HepG2 (cell line): ENCODE measurements around the gene TCEA3. TPM values are rescaled to one million over a fixed set of nuclear protein-coding genes. Genes with fewer than 3 reads are reported as not detected.

Experiments
- ATAC-seq: fragments of 200-7000 bp; cut with Tn5 transposase; 3 replicates; pipeline ENCODE4 v1.9.1; 2020; ENCODE audit warnings: mild to moderate bottlenecking, moderate library complexity
- BruUV-seq: library from RNA; stranded (reverse); fragments of 400-500 nt; replicated peaks from 2 replicates; lab custom pipeline; 2021; lab: Mats Ljungman, UMichigan
- CTCF ChIA-PET: fragments of 300-600 bp; formaldehyde crosslinking; extraction: SDS; loops from one replicate; lab custom pipeline; 2021; ENCODE audit warnings: low total read pairs, inconsistent platforms, low intra/inter-chr PET ratio; lab: Yijun Ruan, JAX
- POLR2A ChIA-PET: fragments of 350-600 bp; sonication (Branson Sonifier 250); formaldehyde crosslinking; loops from one replicate; lab custom pipeline; 2020; ENCODE audit warnings: antibody characterized with exemption, inconsistent platforms; lab: Yijun Ruan, JAX
- DNase-seq: peaks from one replicate; pipeline ENCODE4 v3.0.0-alpha.2; 2015; ENCODE audit warnings: low spot score
- FAIRE-seq: peaks from 3 replicates; lab custom pipeline; 2011; peaks lifted over from hg19 to GRCh38; lab: Jason Lieb, UNC
- H2AFZ ChIP-seq: one replicate; pipeline ENCODE4 v1.6.1; 2011; ENCODE audit warnings: low read length, inconsistent platforms
- H3K27ac ChIP-seq: fragments of 300-600 bp; 3 replicates; pipeline ENCODE4 v1.8.0; 2011; ENCODE audit warnings: mixed run types, mild to moderate bottlenecking, mixed read lengths, low read length, inconsistent platforms; ENCODE audit not compliant: insufficient read depth; ENCODE audit errors: extremely low read length
- H3K27me3 ChIP-seq, 2 experiments: fragments of 200-600 bp in 1 of 2; 2 replicates in 1 of 2; 3 replicates in 1 of 2; pipeline versions ENCODE4 v1.6.0 to v1.8.0; 2011; ENCODE audit warnings: low read length in 2 of 2, mild to moderate bottlenecking in 2 of 2, moderate library complexity in 2 of 2, inconsistent platforms in 1 of 2; ENCODE audit not compliant: insufficient read depth in 2 of 2, control insufficient read depth in 1 of 2
- H3K36me3 ChIP-seq, 2 experiments: fragments of 200-600 bp in 1 of 2; replicated peaks in 1 of 2; 2 replicates in 1 of 2; 3 replicates in 1 of 2; pipeline versions ENCODE4 v1.5.1 to v1.8.0; 2011; ENCODE audit warnings: low read length in 2 of 2, inconsistent platforms in 1 of 2; ENCODE audit not compliant: insufficient read depth in 2 of 2, control insufficient read depth in 1 of 2
- H3K4me1 ChIP-seq: 2 replicates; pipeline ENCODE4 v1.5.1; 2012; ENCODE audit warnings: low read length, inconsistent platforms; ENCODE audit not compliant: insufficient read depth
- H3K4me2 ChIP-seq: 2 replicates; pipeline ENCODE4 v1.6.0; 2011; ENCODE audit warnings: low read depth, low read length, inconsistent platforms
- H3K4me3 ChIP-seq, 3 experiments: fragments of 200-600 bp in 1 of 3; sonication (generic), shearing (Covaris generic) in 1 of 3; replicated peaks in 1 of 3; 2 replicates each; pipeline ENCODE4 v1.5.1; 2011 to 2016; ENCODE audit warnings: low read length in 3 of 3, inconsistent platforms in 2 of 3, low read depth in 2 of 3, mild to moderate bottlenecking in 2 of 3, control low read depth in 1 of 3, mixed read lengths in 1 of 3; ENCODE audit not compliant: insufficient read depth in 1 of 3
- H3K79me2 ChIP-seq: one replicate; pipeline ENCODE4 v1.6.1; 2011; ENCODE audit warnings: low read length, inconsistent platforms; ENCODE audit not compliant: insufficient read depth
- H3K9ac ChIP-seq: 2 replicates; pipeline ENCODE4 v1.6.0; 2011; ENCODE audit warnings: mild to moderate bottlenecking, low read depth, low read length, inconsistent platforms; ENCODE audit not compliant: insufficient read depth
- H3K9me3 ChIP-seq: 2 replicates; pipeline ENCODE4 v1.5.1; 2012; ENCODE audit warnings: mild to moderate bottlenecking, low read length
- H4K20me1 ChIP-seq: 2 replicates; pipeline ENCODE4 v1.6.0; 2011; ENCODE audit warnings: inconsistent platforms, mild to moderate bottlenecking, low read length, moderate library complexity; ENCODE audit not compliant: insufficient read depth
- ARHGAP35 ChIP-seq: sonication (generic); formaldehyde crosslinking; IDR thresholded peaks from 2 replicates; pipeline ENCODE4 v1.9.0; 2022; ENCODE audit warnings: mild to moderate bottlenecking, inconsistent platforms, moderate library complexity, missing genetic modification reagents, borderline replicate concordance
- HDAC2 ChIP-seq: sonication (generic); formaldehyde crosslinking; IDR thresholded peaks from 2 replicates; pipeline ENCODE4 v1.4.0; 2020; ENCODE audit warnings: missing genetic modification reagents
- NFE2L1 ChIP-seq: sonication (generic); formaldehyde crosslinking; IDR thresholded peaks from 2 replicates; pipeline ENCODE4 v1.4.0; 2020; ENCODE audit warnings: missing genetic modification reagents, mild to moderate bottlenecking, borderline replicate concordance
- SALL2 ChIP-seq: sonication (generic); formaldehyde crosslinking; IDR thresholded peaks from 2 replicates; pipeline ENCODE4 v1.8.1; 2023; ENCODE audit warnings: mild to moderate bottlenecking, missing genetic modification reagents, inconsistent platforms
- SMAD3 ChIP-seq: sonication (generic); formaldehyde crosslinking; IDR thresholded peaks from 2 replicates; pipeline ENCODE4 v1.4.0; 2020; ENCODE audit warnings: missing genetic modification reagents
- ZKSCAN1 ChIP-seq: fragments of 150-350 bp; IDR thresholded peaks from 2 replicates; pipeline ENCODE4 v1.6.1; 2014; ENCODE audit warnings: low read length
- ZMYM3 ChIP-seq: sonication (generic); formaldehyde crosslinking; IDR thresholded peaks from 2 replicates; pipeline ENCODE4 v1.5.1; 2020; ENCODE audit warnings: mild to moderate bottlenecking, missing genetic modification reagents
- ZNF12 ChIP-seq: sonication (generic); formaldehyde crosslinking; IDR thresholded peaks from 2 replicates; pipeline ENCODE4 v1.5.0; 2020; ENCODE audit warnings: missing genetic modification reagents
- ZNF124 ChIP-seq: sonication (generic); formaldehyde crosslinking; IDR thresholded peaks from 2 replicates; pipeline ENCODE4 v1.4.0; 2020; ENCODE audit warnings: missing genetic modification reagents
- ZNF337 ChIP-seq: sonication (generic); formaldehyde crosslinking; IDR thresholded peaks from 2 replicates; pipeline ENCODE4 v1.5.1; 2020; ENCODE audit warnings: missing genetic modification reagents, low read depth, mild to moderate bottlenecking, borderline replicate concordance
- ZNF589 ChIP-seq: sonication (generic); formaldehyde crosslinking; conservative IDR thresholded peaks from 2 replicates; pipeline ENCODE4 v1.8.0; 2022; ENCODE audit warnings: mild to moderate bottlenecking, moderate library complexity, missing genetic modification reagents
- ZNF670 ChIP-seq: sonication (generic); formaldehyde crosslinking; IDR thresholded peaks from 2 replicates; pipeline ENCODE4 v1.8.0; 2022; ENCODE audit warnings: mild to moderate bottlenecking, missing genetic modification reagents, borderline replicate concordance
- WGBS: methylation state at CpG from one replicate; pipeline ENCODE4 v1.1.6; 2017; ENCODE audit warnings: low lambda C conversion rate; 5-methylcytosine and 5-hydroxymethylcytosine counted together
- in situ Hi-C: cut with HindIII; loops from 2 replicates; pipeline ENCODE4 v1.10.0; 2017; ENCODE audit warnings: low pct_unique_long_range_greater_than_20kb; ENCODE audit not compliant: extremely low pct_ligation_motif_present
- intact Hi-C: fragments of 100-400 bp; cut with micrococcal nuclease; formaldehyde crosslinking; loops from one replicate; pipeline ENCODE4 v1.10.0; 2022; ENCODE audit not compliant: unreplicated experiment
- polyA plus RNA-seq, 8 experiments: library from polyadenylated mRNA; depleted of rRNA in 3 of 8; stranded (reverse) in 7 of 8; unstranded in 1 of 8; fragments of >200 nt; fragmentation: Illumina TruSeq in 4 of 8; extraction: Trizol in 4 of 8; gene quantifications; 2 replicates each; pipeline versions ENCODE4 v1.2.1 to v1.2.3, GENCODE V29; 2011 to 2016; ENCODE audit warnings: low read depth in 4 of 8, missing spikeins in 1 of 8, mixed read lengths in 1 of 8; ENCODE audit not compliant: insufficient read depth in 1 of 8
- total RNA-seq, 5 experiments: library from RNA; depleted of rRNA; stranded (reverse); fragments of >200 nt; fragmentation: Illumina TruSeq; extraction: Trizol; gene quantifications; 2 replicates each; pipeline ENCODE4 v1.2.3, GENCODE V29; 2016; ENCODE audit warnings: low read depth in 1 of 5
- TF ChIP-seq, protein P1 (sequence below): sonication (generic); formaldehyde crosslinking; IDR thresholded peaks from 2 replicates; pipeline ENCODE4 v1.4.0; 2020; ENCODE audit warnings: missing genetic modification reagents, mild to moderate bottlenecking, borderline replicate concordance
- TF ChIP-seq, protein P2 (sequence below): sonication (generic); formaldehyde crosslinking; IDR thresholded peaks from 2 replicates; pipeline ENCODE4 v1.5.0; 2020; ENCODE audit warnings: missing genetic modification reagents
- TF ChIP-seq, protein P3 (sequence below): sonication (generic); formaldehyde crosslinking; IDR thresholded peaks from 2 replicates; pipeline ENCODE4 v1.4.0; 2020; ENCODE audit warnings: missing genetic modification reagents
- TF ChIP-seq, protein P4 (sequence below): IDR thresholded peaks from 2 replicates; pipeline ENCODE4 v1.6.1; 2016; ENCODE audit warnings: mild to moderate bottlenecking

The TCEA3 gene
- total and polyA plus RNA-seq, 2 of the 13 experiments (the other 11 are each of a cell fraction or from before 2014, with no cell fraction given): 55.5 to 84.6 TPM

DNA sequence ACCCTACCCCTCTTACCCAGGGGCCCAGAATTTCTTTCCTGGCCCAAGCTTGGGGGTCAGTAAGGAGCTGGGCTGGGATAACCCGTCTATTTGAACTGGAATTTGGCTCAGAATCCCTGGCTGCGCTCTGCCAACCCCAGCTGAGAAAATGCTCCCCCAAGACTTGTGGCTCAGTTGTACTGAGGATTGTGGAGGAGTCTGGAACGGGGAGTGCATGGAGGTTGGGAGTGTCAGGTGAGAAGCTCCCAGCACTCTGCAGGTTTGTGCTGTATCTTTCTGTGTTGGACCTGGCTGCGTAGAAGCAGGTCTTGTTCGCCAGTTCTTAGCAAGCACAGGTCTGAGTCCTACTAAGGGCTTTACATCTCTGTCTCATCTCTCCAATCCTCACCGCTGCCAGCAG, 1.6 kb downstream of the TCEA3 start (continued):
- TF ChIP-seq NFE2L1 (CRISPR knock-in tag) (no peak), SALL2 (CRISPR knock-in tag) (peak; percentile 11; the same call in 1 of the 2 replicates), ZKSCAN1 (peak; percentile 19; the same call in 1 of the 2 replicates), ZNF12 (CRISPR knock-in tag) (no peak)
- TF ChIP-seq, protein P1, sequence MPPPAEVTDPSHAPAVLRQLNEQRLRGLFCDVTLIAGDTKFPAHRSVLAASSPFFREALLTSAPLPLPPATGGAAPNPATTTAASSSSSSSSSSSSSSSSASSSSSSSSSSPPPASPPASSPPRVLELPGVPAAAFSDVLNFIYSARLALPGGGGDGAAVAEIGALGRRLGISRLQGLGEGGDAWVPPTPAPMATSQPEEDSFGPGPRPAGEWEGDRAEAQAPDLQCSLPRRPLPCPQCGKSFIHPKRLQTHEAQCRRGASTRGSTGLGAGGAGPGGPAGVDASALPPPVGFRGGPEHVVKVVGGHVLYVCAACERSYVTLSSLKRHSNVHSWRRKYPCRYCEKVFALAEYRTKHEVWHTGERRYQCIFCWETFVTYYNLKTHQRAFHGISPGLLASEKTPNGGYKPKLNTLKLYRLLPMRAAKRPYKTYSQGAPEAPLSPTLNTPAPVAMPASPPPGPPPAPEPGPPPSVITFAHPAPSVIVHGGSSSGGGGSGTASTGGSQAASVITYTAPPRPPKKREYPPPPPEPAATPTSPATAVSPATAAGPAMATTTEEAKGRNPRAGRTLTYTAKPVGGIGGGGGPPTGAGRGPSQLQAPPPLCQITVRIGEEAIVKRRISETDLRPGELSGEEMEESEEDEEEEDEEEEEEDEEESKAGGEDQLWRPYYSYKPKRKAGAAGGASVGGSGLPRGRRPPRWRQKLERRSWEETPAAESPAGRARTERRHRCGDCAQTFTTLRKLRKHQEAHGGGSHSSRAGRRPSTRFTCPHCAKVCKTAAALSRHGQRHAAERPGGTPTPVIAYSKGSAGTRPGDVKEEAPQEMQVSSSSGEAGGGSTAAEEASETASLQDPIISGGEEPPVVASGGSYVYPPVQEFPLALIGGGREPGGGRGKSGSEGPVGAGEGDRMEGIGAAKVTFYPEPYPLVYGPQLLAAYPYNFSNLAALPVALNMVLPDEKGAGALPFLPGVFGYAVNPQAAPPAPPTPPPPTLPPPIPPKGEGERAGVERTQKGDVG: no peak
- TF ChIP-seq, all 625 proteins: peak for 9

DNA sequence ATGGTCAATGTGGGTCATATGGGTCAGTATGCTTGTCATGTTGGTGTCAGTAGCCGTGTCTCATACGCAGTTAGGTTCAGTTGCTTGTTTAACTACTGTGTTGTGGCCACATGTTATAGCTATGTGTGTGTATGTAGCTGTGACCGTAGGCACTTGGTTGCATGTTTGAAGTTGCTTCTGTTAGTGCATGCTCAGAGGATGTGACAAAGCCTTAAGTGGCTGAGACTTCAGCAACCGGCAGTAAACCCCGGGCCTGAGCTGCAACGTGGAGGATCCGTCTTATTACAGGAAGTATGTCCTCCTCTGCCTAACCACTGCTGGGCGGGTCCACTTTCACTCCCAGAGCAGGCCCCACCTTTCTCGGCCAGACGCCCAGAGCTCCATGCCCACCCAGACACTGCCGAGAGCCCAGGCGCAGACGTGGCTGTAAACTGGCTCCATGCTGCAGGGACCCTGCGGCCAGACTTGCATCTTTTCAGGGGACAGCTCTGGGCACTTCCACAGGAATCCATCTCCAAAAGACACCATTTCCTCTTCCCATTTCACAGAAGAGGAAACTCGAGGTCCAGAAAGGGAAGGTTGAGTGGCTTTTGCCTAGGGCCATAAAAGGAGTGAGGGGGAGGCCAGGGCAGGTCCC, 2.2 kb downstream of the TCEA3 start:
- peak overlapping the region; percentile 71 for H3K9ac ChIP-seq
- H3K9me3 ChIP-seq: no peaks in the 10 kb centered on the region
- no peaks in the 10 kb centered on the region for H4K20me1 ChIP-seq
- DNase-seq (no peak), ATAC-seq (no peak), FAIRE-seq (no peak)
- WGBS: 77% methylated on average over 13 of the region's 15 CpGs
- peaks cover 79% of the 10 kb centered on the region for H3K4me1 ChIP-seq
- no peak overlapping the region for H2AFZ ChIP-seq
- CTCF ChIA-PET: no interaction called here
- 0 out of 6 replicates have a peak overlapping the region, but pooled peaks of 1 of the 3 experiments have one; percentile 88 for H3K4me3 ChIP-seq
- peak overlapping the region; percentile 92 for H3K27ac ChIP-seq
- H3K79me2 ChIP-seq: peaks cover 44% of the 10 kb centered on the region
- peaks cover 3 to 19% of the 10 kb centered on the region in 2 experiments for H3K36me3 ChIP-seq
- intact Hi-C loops: no loop called here
- in situ Hi-C loops: no loop called here
- POLR2A ChIA-PET: interaction anchor here (1.7 to 3.7 kb wide), 3 partner anchors 36 to 78 kb away, joined by 6 to 22 read pairs (median 14); partner anchors contain the start of genes ASAP3 and HNRNPR
- peak overlapping the region; percentile 78 for H3K4me2 ChIP-seq
- no TSS peak for BruUV-seq
- H3K27me3 ChIP-seq: no peaks in the 10 kb centered on the region
- TF ChIP-seq ZNF589 (CRISPR knock-in tag): no peak
- TF ChIP-seq, protein P2, sequence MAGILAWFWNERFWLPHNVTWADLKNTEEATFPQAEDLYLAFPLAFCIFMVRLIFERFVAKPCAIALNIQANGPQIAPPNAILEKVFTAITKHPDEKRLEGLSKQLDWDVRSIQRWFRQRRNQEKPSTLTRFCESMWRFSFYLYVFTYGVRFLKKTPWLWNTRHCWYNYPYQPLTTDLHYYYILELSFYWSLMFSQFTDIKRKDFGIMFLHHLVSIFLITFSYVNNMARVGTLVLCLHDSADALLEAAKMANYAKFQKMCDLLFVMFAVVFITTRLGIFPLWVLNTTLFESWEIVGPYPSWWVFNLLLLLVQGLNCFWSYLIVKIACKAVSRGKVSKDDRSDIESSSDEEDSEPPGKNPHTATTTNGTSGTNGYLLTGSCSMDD (CRISPR knock-in tag): no peak
- TF ChIP-seq, protein P3, sequence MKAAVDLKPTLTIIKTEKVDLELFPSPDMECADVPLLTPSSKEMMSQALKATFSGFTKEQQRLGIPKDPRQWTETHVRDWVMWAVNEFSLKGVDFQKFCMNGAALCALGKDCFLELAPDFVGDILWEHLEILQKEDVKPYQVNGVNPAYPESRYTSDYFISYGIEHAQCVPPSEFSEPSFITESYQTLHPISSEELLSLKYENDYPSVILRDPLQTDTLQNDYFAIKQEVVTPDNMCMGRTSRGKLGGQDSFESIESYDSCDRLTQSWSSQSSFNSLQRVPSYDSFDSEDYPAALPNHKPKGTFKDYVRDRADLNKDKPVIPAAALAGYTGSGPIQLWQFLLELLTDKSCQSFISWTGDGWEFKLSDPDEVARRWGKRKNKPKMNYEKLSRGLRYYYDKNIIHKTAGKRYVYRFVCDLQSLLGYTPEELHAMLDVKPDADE (CRISPR knock-in tag): no peak
- no peak for TF ChIP-seq SMAD3 (CRISPR knock-in tag)
- no peak for TF ChIP-seq ZNF337 (CRISPR knock-in tag)
- TF ChIP-seq, protein P4, sequence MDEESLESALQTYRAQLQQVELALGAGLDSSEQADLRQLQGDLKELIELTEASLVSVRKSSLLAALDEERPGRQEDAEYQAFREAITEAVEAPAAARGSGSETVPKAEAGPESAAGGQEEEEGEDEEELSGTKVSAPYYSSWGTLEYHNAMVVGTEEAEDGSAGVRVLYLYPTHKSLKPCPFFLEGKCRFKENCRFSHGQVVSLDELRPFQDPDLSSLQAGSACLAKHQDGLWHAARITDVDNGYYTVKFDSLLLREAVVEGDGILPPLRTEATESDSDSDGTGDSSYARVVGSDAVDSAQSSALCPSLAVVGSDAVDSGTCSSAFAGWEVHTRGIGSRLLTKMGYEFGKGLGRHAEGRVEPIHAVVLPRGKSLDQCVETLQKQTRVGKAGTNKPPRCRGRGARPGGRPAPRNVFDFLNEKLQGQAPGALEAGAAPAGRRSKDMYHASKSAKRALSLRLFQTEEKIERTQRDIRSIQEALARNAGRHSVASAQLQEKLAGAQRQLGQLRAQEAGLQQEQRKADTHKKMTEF (CRISPR knock-in tag): no peak
- peak; percentile 50 for TF ChIP-seq ZMYM3 (CRISPR knock-in tag)
- no peak for TF ChIP-seq ZNF124 (CRISPR knock-in tag)
- no peak for TF ChIP-seq ZNF670 (CRISPR knock-in tag)
- TF ChIP-seq ARHGAP35 (CRISPR knock-in tag): no peak
- no peak for TF ChIP-seq HDAC2 (CRISPR knock-in tag)
